Tracheal epithelial cell (primary cell): ENCODE data around the gene HNRNPCL4. TPM values are rescaled to one million over a fixed set of nuclear protein-coding genes. Genes with fewer than 3 reads are reported as not detected.

Experiments
- total RNA-seq: library from RNA; depleted of rRNA; stranded (reverse); fragments of >200 nt; gene quantifications from 2 replicates; pipeline ENCODE4 v1.2.1, GENCODE V29; 2014

HNRNPCL4 gene
- total RNA-seq = not detected in 2 replicates

DNA sequence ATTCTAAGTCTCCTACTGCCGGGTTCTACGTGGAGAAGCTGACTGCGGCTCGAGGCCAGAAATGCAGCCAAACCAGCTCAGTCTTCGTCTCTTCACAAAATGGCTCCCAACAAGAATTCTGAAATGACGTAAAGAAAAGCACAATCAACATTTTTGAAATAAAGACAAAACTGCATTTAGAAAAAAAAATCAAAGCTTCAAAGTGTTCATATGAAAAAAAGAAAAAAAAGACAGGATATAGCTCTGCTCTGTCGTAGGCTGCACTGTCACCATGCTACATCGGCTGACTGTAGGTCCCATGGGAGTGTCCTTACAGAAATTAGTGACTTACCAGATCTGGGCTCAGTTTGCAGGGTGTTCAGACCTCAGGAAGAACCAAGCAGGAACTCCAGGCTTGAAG lies at the start of gene HNRNPCL4:
Gene HNRNPCL4, minus strand, starts transcription at position 101 of the 400 bp plus-strand sequence. CDS start 164 bp downstream, outside the sequence.

DNA sequence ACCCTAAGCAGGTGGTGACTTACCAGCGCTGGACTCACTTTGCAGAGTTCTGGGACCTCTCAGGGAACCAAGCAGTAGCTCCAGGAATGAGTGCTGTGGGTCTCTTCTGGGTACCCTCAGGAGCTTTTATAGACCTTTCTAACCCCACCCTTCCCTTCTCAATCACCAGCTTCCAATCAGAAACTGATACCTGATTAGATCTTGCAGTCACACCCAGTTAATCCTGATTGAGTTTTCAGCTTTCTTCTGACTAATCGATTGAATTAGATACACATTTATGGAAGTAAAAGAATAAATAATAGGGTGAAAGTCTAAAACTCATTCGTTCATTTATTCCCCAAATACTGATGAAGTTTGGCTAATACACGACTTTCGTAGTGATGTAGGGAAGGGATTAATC lies 35.9 kb upstream of the HNRNPCL4 start, which contains the start of gene PRAMEF13:
Gene PRAMEF13, minus strand, starts transcription at position 101 of the 400 bp plus-strand sequence. CDS start 1,820 bp downstream, outside the sequence.

DNA sequence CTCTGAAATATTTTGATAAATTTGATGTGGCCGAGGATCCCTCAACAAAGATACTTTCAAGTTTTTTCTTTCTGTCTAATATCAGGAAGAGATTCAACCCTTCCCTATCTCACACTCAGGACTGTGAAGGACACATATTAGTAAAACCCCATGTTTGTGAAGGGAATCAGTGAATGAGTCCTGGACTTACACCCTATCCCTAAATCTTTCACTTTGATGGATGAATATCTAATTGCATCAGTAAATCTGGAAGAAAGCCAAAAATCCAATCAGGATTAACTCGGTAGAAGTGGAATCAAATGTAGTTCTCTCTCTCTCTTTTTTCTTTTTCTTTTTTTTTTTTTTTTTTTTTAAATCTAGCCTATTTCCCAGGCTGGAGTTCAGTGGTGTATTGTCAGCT lies 6.1 kb upstream of the HNRNPCL4 start, which contains the start of gene PRAMEF9:
Gene PRAMEF9, plus strand, starts transcription at position 301 of the 400 bp plus-strand sequence. CDS start 3,433 bp downstream, outside the sequence.

DNA sequence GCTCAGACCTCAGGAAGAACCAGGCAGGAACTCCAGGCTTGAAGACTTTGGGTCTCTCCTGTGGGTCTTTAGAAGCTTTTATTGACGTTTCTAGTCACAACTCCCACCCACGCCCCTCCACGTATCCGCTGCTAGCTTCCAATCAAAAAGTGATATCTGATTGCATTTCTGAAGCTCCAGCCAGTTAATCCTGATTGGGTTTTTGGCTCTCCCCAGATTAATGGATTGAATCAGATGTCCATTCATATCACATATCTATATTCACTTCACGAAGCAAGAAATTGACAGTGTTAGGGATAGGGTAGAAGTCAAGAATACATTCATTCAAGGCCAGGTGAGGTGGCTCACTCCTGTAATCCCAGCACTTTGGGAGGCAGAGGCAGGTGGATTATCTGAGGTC lies 9.5 kb downstream of the HNRNPCL4 start, which contains the start of gene PRAMEF26:
Gene PRAMEF26, minus strand, starts transcription at position 101 of the 400 bp plus-strand sequence. CDS start 2,914 bp downstream, outside the sequence.

DNA sequence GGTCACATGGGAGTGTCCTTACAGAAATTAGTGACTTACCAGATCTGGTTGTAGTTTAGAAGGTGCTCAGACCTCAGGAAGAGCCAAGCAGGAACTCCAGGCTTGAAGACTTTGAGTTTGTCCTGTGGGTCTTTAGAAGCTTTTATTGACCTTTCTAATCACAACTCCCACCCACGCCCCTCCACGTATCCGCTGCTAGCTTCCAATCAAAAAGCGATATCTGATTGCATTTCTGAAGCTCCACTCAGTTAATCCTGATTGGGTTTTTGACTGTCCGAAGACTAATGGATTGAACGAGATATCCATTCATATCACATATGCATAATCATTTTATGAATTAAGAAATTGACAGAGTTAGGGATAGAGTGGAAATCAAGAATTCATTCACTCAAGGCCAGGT lies 48.7 kb downstream of the HNRNPCL4 start, which contains the start of gene HNRNPCL2:
Gene HNRNPCL2, minus strand, starts transcription at position 101 of the 400 bp plus-strand sequence. CDS start 454 bp downstream, outside the sequence.

Other genes with a start within 250 kb of the HNRNPCL4 start
- gene PRAMEF7, start 249.0 kb downstream of the HNRNPCL4 start, total RNA-seq = not detected in 2 replicates
- gene PRAMEF6, start 218.1 kb downstream of the HNRNPCL4 start, total RNA-seq = not detected in 2 replicates
- not detected in 2 replicates for gene PRAMEF27, start 109.1 kb downstream of the HNRNPCL4 start, total RNA-seq
- not detected in 2 replicates for gene HNRNPCL3, start 104.9 kb downstream of the HNRNPCL4 start, total RNA-seq
- gene PRAMEF25, start 94.9 kb downstream of the HNRNPCL4 start, total RNA-seq = not detected in 2 replicates
- not detected in 2 replicates for gene HNRNPCL2, start 48.8 kb downstream of the HNRNPCL4 start, total RNA-seq
- gene PRAMEF26, start 9.6 kb downstream of the HNRNPCL4 start, total RNA-seq = not detected in 2 replicates
- gene PRAMEF9, start 6.2 kb upstream of the HNRNPCL4 start, total RNA-seq = not detected in 2 replicates
- not detected in 2 replicates for gene PRAMEF13, start 35.8 kb upstream of the HNRNPCL4 start, total RNA-seq
- not detected in 2 replicates for gene PRAMEF18, start 60.5 kb upstream of the HNRNPCL4 start, total RNA-seq
- not detected in 2 replicates for gene PRAMEF5, start 88.6 kb upstream of the HNRNPCL4 start, total RNA-seq
- not detected in 2 replicates for gene PRAMEF8, start 119.5 kb upstream of the HNRNPCL4 start, total RNA-seq
- not detected in 2 replicates for gene PRAMEF33, start 137.9 kb upstream of the HNRNPCL4 start, total RNA-seq
- not detected in 2 replicates for gene PRAMEF15, start 149.9 kb upstream of the HNRNPCL4 start, total RNA-seq
- gene PRAMEF14, start 181.5 kb upstream of the HNRNPCL4 start, total RNA-seq = not detected in 2 replicates
- gene PRAMEF19, start 206.3 kb upstream of the HNRNPCL4 start, total RNA-seq = not detected in 2 replicates
- gene PRAMEF17, start 224.0 kb upstream of the HNRNPCL4 start, total RNA-seq = not detected in 2 replicates
- gene PRAMEF20, start 244.8 kb upstream of the HNRNPCL4 start, total RNA-seq = not detected in 2 replicates